ENCODE data around the gene ARHGEF18. TPM values are rescaled to one million over a fixed set of nuclear protein-coding genes. Genes with fewer than 3 reads are reported as not detected.

The ARHGEF18 gene
- total RNA-seq, 1 donor from 2014 or later = 44.4 TPM

DNA sequence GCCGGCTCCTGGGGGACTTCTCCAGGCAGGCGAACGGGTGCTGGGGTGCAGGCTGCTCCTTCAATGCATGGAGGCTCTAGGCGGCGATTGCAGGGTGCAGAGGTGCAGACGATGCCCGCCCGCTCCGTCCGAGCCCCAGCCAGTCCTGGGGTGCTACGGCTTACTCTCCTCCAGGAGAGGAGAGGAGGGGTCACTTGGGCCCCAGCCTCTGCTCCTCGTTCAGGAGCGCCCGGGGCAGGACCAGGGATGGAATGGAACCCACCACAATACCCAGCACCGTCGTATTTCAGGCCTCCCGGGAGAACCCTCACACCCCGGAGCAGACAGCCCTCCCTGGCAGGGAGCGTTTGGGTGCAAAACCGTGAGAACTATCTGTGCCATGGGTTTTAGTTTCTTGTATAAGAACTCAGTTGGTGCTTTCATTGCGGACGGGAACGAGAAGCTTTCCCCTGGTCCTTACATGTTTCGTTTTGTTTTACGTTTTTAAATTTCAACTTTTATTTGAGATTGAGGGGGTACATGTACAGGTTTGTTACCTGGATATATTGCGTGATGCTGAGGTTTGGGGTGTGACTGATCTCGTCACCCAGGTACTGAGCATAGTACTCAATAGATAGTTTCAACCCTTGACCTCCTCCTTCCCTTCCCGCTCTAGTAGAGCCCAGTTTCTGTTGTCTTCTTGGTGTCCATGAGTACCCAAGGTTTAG, 46.8 kb downstream of the ARHGEF18 start:
- no peak for DNase-seq (ENCODE audit: low spot score)
- H3K4me1 Mint-ChIP-seq (ENCODE audit: low read depth) = peaks cover 13% of the 10 kb centered on the region
- H3K4me3 Mint-ChIP-seq (ENCODE audit: low read depth) = peak overlapping the region; percentile 87
- H3K9me3 Mint-ChIP-seq = no peaks in the 10 kb centered on the region
- intact Hi-C loops (cut with micrococcal nuclease) = loop anchor here (10.0 kb wide), 1 partner anchor 109 kb away; no protein-coding TSS in a partner anchor
- peaks cover 12% of the 10 kb centered on the region for H3K36me3 Mint-ChIP-seq (ENCODE audit: low read depth)
- no peaks in the 10 kb centered on the region for H3K27me3 Mint-ChIP-seq (ENCODE audit: low read depth)
- peak overlapping the region; percentile 60 for H3K27ac Mint-ChIP-seq

DNA sequence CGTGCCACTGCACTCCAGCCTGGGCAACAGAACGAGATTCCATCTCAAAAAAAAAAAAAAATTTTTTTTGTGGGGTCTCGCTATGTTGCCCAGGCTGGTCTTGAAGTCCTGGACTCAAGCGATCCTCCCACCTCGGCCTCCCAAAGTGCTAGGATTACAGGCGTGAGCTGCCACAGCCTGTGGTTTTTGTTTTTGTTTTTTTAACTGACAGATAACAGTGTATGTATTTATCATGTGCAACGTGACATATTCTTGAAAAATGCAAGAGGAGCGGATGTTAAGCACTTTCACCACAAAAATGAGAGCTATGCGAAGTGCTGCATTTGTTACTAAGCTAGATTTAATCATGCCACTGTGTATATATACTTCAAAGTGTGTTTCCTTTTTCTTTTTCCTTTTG, 49.0 kb downstream of the ARHGEF18 start:
- no peaks in the 10 kb centered on the region for H3K27me3 Mint-ChIP-seq (ENCODE audit: low read depth)
- H3K4me1 Mint-ChIP-seq (ENCODE audit: low read depth) = peaks cover 13% of the 10 kb centered on the region
- intact Hi-C loops (cut with micrococcal nuclease) = loop anchor here (10.0 kb wide), 1 partner anchor 107 kb away; no protein-coding TSS in a partner anchor

More for the DNA sequence above, 49.0 kb downstream of the ARHGEF18 start:
- H3K9me3 Mint-ChIP-seq = no peaks in the 10 kb centered on the region
- DNase-seq (ENCODE audit: low spot score) = no peak
- no peak overlapping the region for H3K4me3 Mint-ChIP-seq (ENCODE audit: low read depth)
- peaks cover 16% of the 10 kb centered on the region for H3K36me3 Mint-ChIP-seq (ENCODE audit: low read depth)
- no peak overlapping the region for H3K27ac Mint-ChIP-seq

Other genes starting within 250 kb of the ARHGEF18 start
- gene INSR, start 54.5 kb upstream of the ARHGEF18 start, total RNA-seq = 2.4 TPM in 2 replicates
- 1.3 and 2.5 TPM in 2 replicates for gene PEX11G, start 140.1 kb downstream of the ARHGEF18 start, total RNA-seq
- 5.3 and 7.9 TPM in 2 replicates for gene ZNF358, start 167.2 kb downstream of the ARHGEF18 start, total RNA-seq
- 10.3 and 11.2 TPM in 2 replicates for gene MCOLN1, start 173.7 kb downstream of the ARHGEF18 start, total RNA-seq
- 145 and 147 TPM in 2 replicates for gene PNPLA6, start 186.8 kb downstream of the ARHGEF18 start, total RNA-seq
- 0.23 and 0.55 TPM in 2 replicates for gene CAMSAP3, start 246.9 kb downstream of the ARHGEF18 start, total RNA-seq

Measured in activated T-helper 2 cell treated with anti-CD3 and anti-CD28 coated beads, Interferon-gamma antibody, Interleukin-2, Interleukin-4, amounts not matched to agents 10 μg/mL and 5 μg/mL and 100 μg/mL, durations not matched to agents 14 hours and 24 hours and 36 hours (primary cell).